ENCODE results near the gene NIT1. TPM values are rescaled to one million over a fixed set of nuclear protein-coding genes. Genes with fewer than 3 reads are reported as not detected.

The NIT1 gene
- total and polyA plus RNA-seq, 10 of the 15 experiments (the other 5 are each of a cell fraction or from before 2014, with no cell fraction given), result 19.2 to 54.4 (median 28.3) TPM

GRCh38 chr1:161119092-161119903 is 1.4 kb downstream of the NIT1 start:
- peaks cover 19% of the 10 kb centered on the region for H3K4me1 ChIP-seq (ENCODE audit: control insufficient read depth, insufficient read depth, low read length)
- intact Hi-C loops (cut with micrococcal nuclease; ENCODE audit: unreplicated experiment), result loop anchor here (5.0 kb wide), 1 partner anchor 72 kb away; the partner anchor contains the start of gene USF1
- H3K4me3 ChIP-seq, result peak overlapping the region; percentile 74
- ATAC-seq (peak; percentile 80), DNase-seq (ENCODE audit: low read depth, low spot score) (no peak), FAIRE-seq (peak; percentile 98)
- H3K36me3 ChIP-seq (ENCODE audit: control insufficient read depth in 2 of 2, insufficient read depth in 2 of 2, low read length in 1 of 2), result peaks cover 16% of the 10 kb centered on the region in 2 experiments
- peak overlapping the region; percentile 70 for H3K4me2 ChIP-seq (ENCODE audit: control insufficient read depth, insufficient read depth)
- BruUV-seq (replicated peaks), result no TSS peak
- no peaks in the 10 kb centered on the region for H4K20me1 ChIP-seq (ENCODE audit: control insufficient read depth, insufficient read depth)
- no peaks in the 10 kb centered on the region for H3K27me3 ChIP-seq (replicated peaks in 1 of 2; ENCODE audit: control insufficient read depth in 2 of 2, insufficient read depth in 2 of 2, low read length in 1 of 2)
- ChIA-PET RAD21 (ENCODE audit: unreplicated experiment) (interaction anchor here (0.5 to 1.4 kb wide), 2 partner anchors 13 to 46 kb away, joined by 3 to 5 read pairs; partner anchors contain the start of gene DEDD), POLR2A (interaction anchor here (0.8 to 3.1 kb wide), 5 partner anchors 10 to 55 kb away, joined by 3 to 24 read pairs (median 4); partner anchors contain the start of genes ARHGAP30 and DEDD), CTCF (interaction anchor here (0.7 kb wide), 1 partner anchor 20 kb away, joined by 3 read pairs; no protein-coding TSS in a partner anchor), SMC1A (ENCODE audit: uncharacterized antibody, unreplicated experiment) (interaction anchor here (0.5 to 1.6 kb wide), 3 partner anchors 13 to 36 kb away, joined by 3 to 4 read pairs (median 3); partner anchors contain the start of gene DEDD)
- WGBS (ENCODE audit: insufficient coverage, insufficient replicate concordance, low lambda C conversion rate, missing lambda C conversion rate), result 48% methylated on average over 10 of the region's 10 CpGs
- no peak overlapping the region for H2AFZ ChIP-seq (ENCODE audit: control insufficient read depth, low read depth, low read length)
- H3K27ac ChIP-seq (ENCODE audit: control insufficient read depth, insufficient read depth), result peak overlapping the region; percentile 90
- H3K9ac ChIP-seq (ENCODE audit: control insufficient read depth, insufficient read depth, low read length), result peak overlapping the region; percentile 89; the same call in 1 of the 2 replicates
- peaks cover 50% of the 10 kb centered on the region for H3K79me2 ChIP-seq (ENCODE audit: control insufficient read depth, insufficient read depth, low read length)
- in situ Hi-C loops (cut with MboI), result no loop called here
- no peaks in the 10 kb centered on the region for H3K9me3 ChIP-seq (replicated peaks; ENCODE audit: control insufficient read depth, insufficient read depth, low read length)
- TF ChIP-seq E4F1 (IDR thresholded peaks at IDR 0.05; ENCODE audit: borderline replicate concordance, partially characterized antibody) (no peak), MAX (IDR thresholded peaks at IDR 0.05; ENCODE audit: low read depth, low read length) (0 out of 2 replicates have a peak, but pooled peaks have one; percentile 27), CTCF (IDR thresholded peaks at IDR 0.05 in 2 of 3, conservative IDR thresholded peaks at IDR 0.05 in 1 of 3; ENCODE audit: control insufficient read depth in 2 of 3, extremely low read depth in 1 of 3, insufficient read depth in 1 of 3, low read depth in 3 of 3, low read length in 3 of 3) (peak; percentile 47 to 63 (median 48); a peak in 5 of 6 replicates), SREBF2 (IDR thresholded peaks at IDR 0.05; ENCODE audit: low read length) (no peak), CREM (IDR thresholded peaks at IDR 0.05; ENCODE audit: low read depth) (peak; percentile 78), ZSCAN29 (IDR thresholded peaks at IDR 0.05) (no peak), BRCA1 (IDR thresholded peaks at IDR 0.05; ENCODE audit: low read depth, low read length) (no peak), CREB1 (IDR thresholded peaks at IDR 0.05; ENCODE audit: low read depth) (peak; percentile 86), ZNF217 (IDR thresholded peaks at IDR 0.05) (no peak)
- TF ChIP-seq, protein P1, sequence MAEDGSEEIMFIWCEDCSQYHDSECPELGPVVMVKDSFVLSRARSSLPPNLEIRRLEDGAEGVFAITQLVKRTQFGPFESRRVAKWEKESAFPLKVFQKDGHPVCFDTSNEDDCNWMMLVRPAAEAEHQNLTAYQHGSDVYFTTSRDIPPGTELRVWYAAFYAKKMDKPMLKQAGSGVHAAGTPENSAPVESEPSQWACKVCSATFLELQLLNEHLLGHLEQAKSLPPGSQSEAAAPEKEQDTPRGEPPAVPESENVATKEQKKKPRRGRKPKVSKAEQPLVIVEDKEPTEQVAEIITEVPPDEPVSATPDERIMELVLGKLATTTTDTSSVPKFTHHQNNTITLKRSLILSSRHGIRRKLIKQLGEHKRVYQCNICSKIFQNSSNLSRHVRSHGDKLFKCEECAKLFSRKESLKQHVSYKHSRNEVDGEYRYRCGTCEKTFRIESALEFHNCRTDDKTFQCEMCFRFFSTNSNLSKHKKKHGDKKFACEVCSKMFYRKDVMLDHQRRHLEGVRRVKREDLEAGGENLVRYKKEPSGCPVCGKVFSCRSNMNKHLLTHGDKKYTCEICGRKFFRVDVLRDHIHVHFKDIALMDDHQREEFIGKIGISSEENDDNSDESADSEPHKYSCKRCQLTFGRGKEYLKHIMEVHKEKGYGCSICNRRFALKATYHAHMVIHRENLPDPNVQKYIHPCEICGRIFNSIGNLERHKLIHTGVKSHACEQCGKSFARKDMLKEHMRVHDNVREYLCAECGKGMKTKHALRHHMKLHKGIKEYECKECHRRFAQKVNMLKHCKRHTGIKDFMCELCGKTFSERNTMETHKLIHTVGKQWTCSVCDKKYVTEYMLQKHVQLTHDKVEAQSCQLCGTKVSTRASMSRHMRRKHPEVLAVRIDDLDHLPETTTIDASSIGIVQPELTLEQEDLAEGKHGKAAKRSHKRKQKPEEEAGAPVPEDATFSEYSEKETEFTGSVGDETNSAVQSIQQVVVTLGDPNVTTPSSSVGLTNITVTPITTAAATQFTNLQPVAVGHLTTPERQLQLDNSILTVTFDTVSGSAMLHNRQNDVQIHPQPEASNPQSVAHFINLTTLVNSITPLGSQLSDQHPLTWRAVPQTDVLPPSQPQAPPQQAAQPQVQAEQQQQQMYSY (CRISPR knock-in tag; IDR thresholded peaks at IDR 0.05), result no peak

All from GM12878 (cell line).